Effector memory CD4-positive, alpha-beta T cell (primary cell): Measurements from ENCODE around the gene SPOCK2.

Experiments used
- DNase-seq, 3 donors: peaks; one replicate each; pipeline ENCODE4 v3.0.0-alpha.2; 2020
- H3K27ac ChIP-seq: 2 replicates; pipeline ENCODE4 v1.7.0; 2013; ENCODE audit warnings: mild to moderate bottlenecking, low read length, moderate library complexity; ENCODE audit not compliant: insufficient read depth, poor library complexity, severe bottlenecking
- H3K27me3 ChIP-seq: replicated peaks from 2 replicates; pipeline ENCODE4 v1.7.0; 2013; ENCODE audit warnings: mild to moderate bottlenecking, low read length; ENCODE audit not compliant: insufficient read depth, control insufficient read depth, poor library complexity, severe bottlenecking
- H3K36me3 ChIP-seq: 2 replicates; pipeline ENCODE4 v1.7.0; 2013; ENCODE audit warnings: mild to moderate bottlenecking, low read length, moderate library complexity; ENCODE audit not compliant: control insufficient read depth, insufficient read depth
- H3K4me1 ChIP-seq: 2 replicates; pipeline ENCODE4 v1.7.0; 2013; ENCODE audit warnings: low read length, mild to moderate bottlenecking; ENCODE audit not compliant: control insufficient read depth, insufficient read depth, poor library complexity, severe bottlenecking
- H3K4me3 ChIP-seq: 2 replicates; pipeline ENCODE4 v1.7.0; 2013; ENCODE audit warnings: low read length, low read depth, mild to moderate bottlenecking; ENCODE audit not compliant: insufficient read depth, poor library complexity, severe bottlenecking
- H3K9me3 ChIP-seq: 2 replicates; pipeline ENCODE4 v1.7.0; 2013; ENCODE audit warnings: mild to moderate bottlenecking, low read length, moderate library complexity; ENCODE audit not compliant: control insufficient read depth

The SPOCK2 gene

DNA sequence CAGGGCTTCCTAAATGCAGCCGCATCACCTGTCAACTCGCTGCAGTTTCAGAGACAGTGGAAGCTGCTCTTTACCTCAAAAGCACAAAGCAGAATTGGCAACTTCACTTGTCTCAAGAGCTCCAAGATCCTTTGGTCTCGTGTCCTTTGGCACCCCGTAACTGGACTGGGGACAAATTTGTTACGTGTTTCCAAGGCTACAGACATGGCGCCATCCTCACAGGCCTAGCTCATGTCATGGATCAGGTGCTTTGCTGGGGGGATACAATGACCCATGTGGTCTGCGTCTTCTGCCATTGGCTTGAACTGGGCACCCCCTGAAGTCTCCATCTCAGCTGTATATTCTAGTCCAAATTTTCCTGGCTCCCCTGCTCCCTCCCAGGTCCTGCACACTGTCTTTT lies 75.6 kb downstream of the SPOCK2 start:
- DNase-seq: no peak
- Histone ChIP-seq H3K36me3 (no peaks in the 10 kb centered on the region), H3K27me3 (no peaks in the 10 kb centered on the region), H3K27ac (no peak overlapping the region), H3K9me3 (no peaks in the 10 kb centered on the region), H3K4me1 (no peaks in the 10 kb centered on the region), H3K4me3 (no peak overlapping the region)

DNA sequence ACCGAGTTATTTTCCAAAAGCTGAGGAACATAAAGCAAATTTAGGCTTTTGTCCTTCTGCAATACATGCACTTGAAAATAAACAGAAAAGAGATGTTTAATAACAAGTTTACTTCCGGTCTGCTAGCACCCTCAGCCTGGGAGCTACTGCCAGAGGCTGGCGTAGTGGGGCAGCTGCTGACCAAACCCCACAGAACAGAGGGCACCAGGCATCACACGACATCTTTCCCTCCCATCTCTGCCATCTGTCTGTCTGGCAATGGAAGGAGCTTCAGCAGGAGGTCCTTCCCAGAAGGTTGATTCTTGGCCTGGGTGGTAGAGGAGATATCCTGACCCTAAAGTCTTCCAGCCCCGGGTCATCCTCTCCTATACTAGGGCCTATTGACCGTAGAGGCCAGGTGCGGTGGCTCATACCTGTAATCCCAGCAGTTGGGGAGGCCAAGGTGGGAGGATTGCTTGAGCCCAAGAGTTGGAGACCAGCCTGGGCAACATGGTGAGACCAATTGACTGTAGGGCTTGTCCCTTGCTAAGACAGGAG lies 76.3 kb downstream of the SPOCK2 start:
- Histone ChIP-seq H3K36me3 (no peaks in the 10 kb centered on the region), H3K27me3 (no peaks in the 10 kb centered on the region), H3K4me1 (no peaks in the 10 kb centered on the region), H3K4me3 (no peak overlapping the region), H3K27ac (no peak overlapping the region), H3K9me3 (no peaks in the 10 kb centered on the region)
- no peak for DNase-seq

DNA sequence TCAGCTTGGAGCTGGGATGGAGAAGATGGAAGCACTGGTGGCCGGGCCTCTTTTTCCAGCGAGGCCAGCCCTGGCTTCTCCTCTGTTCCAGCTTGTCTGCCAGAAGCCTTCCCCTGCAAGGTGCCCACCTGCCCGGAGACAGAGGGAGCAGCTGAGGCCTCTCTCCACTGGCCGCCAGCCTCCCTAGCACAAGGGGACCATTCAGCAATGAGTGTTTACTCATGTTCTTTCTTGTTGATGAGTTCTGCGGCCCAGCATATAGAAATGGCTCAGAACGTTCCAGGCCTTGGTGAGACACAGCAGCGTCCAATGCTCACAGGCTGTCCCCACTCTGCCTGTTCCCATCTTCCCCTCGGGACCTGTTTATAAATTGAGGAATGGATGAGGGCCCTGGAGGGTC lies 76.9 kb downstream of the SPOCK2 start:
- no peaks in the 10 kb centered on the region for H3K4me1 ChIP-seq
- H3K36me3 ChIP-seq: no peaks in the 10 kb centered on the region
- no peak overlapping the region for H3K27ac ChIP-seq
- H3K4me3 ChIP-seq: no peak overlapping the region
- no peaks in the 10 kb centered on the region for H3K9me3 ChIP-seq
- H3K27me3 ChIP-seq: no peaks in the 10 kb centered on the region
- DNase-seq: no peak

DNA sequence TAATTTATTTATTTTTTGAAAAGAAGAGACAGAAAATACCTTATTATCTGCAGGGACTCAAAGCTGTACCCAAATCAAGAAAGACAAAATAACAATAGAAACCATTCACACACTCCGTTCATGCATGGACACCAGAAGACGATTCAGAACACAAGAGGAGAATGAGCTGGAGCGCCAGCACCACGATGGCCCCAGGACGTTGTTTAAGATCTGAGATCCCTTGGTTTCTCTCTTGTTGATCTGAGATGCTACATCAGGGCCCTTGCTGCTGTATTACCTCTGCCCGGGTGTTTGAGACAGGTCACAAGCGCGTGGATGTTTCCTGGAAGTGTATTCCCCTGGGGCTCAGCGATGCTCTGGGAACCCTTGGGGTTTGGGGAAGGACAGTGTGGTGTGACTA lies 77.3 kb downstream of the SPOCK2 start:
- Histone ChIP-seq H3K27me3 (no peaks in the 10 kb centered on the region), H3K27ac (no peak overlapping the region), H3K9me3 (no peaks in the 10 kb centered on the region), H3K36me3 (no peaks in the 10 kb centered on the region), H3K4me1 (no peaks in the 10 kb centered on the region), H3K4me3 (no peak overlapping the region)
- no peak for DNase-seq

DNA sequence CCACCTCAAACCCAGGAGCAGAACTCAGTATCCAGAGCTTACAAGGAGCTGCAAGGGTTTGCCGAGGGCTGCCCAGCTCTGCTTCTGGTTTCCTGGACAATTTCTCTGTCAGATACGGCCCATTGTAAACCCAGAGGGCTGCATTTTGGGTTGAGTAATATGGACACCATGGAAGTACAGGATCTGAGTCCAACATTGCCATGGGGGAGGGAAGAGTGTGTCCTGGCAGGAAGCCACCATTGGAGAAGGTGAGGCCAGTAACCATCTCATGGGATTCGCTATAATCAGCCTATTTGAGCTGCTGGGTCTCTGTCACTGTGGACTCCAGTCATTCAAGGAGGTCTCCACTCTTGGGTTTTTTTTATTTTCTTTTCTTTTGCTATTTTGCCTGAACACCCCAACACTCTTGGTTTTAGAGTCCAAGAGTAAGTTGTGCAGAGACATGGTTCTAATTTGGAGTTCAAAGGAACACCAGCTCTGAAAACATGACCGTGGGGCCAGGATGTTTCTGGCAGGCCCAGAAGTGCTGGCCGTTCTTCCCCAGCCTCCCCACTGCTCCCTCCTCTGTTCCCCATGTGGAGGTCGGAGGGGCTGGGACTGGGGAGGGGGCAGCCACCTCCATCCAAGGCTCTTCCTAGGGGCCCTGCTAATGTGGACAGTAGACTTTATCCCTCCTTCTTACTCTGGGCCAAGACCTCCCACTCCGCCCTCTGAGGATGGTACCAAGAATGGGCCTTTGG lies 77.9 kb downstream of the SPOCK2 start:
- Histone ChIP-seq H3K9me3 (no peaks in the 10 kb centered on the region), H3K27ac (no peak overlapping the region), H3K4me3 (no peak overlapping the region), H3K36me3 (no peaks in the 10 kb centered on the region), H3K27me3 (no peaks in the 10 kb centered on the region), H3K4me1 (no peaks in the 10 kb centered on the region)
- no peak for DNase-seq

DNA sequence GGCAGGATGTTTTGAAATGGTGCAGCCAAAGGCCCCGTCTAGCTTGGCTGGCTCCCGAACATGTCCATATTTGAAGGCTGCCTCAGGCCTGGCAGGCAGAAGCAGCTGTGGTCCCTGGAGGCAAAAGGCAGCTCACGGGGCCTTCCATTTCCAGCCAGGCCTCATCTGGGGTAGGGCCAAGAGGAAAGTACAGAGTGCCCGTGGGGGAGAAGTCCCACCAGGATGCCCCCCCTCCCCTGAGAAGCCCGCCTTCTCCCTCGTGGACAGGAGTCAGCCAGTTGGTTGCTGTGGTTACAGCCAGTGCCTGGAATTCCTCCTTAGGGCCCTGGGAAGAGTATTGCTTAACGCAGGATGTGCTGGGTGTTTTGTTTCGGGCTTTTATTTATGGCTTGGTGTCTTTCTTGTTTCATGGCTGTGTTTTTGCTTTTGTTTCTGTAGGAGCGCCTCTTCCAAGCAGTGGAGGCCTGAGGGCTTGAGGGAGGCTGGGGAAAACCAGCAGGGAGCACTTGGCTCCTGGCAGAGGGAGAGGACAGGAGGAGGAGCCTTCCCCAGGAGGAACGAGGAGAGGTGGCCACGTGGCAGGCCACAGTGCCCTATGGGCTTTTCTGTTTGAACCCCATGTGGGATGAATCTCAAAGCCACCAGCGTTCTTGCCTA lies 78.8 kb downstream of the SPOCK2 start:
- Histone ChIP-seq H3K36me3 (no peaks in the 10 kb centered on the region), H3K4me3 (no peak overlapping the region), H3K27ac (no peak overlapping the region), H3K27me3 (no peaks in the 10 kb centered on the region), H3K4me1 (no peaks in the 10 kb centered on the region), H3K9me3 (no peaks in the 10 kb centered on the region)
- no peak for DNase-seq

DNA sequence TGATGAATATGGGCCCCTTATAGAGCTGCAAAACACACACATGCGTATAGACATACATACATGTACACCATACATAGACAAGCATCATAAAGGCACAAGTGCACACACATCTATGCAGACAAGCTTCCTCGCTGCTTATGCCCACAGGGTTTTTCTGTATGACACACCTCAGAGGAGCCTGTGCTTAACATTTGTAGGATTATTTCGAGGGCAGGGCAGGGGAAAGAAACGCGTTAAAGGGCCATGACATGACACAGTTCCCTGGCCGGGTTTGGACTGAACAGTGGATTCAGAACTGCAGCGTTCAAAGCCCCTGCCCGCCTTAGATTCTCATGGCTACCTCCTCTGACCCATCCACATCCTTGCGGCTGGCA lies 79.3 kb downstream of the SPOCK2 start:
- Histone ChIP-seq H3K27me3 (no peaks in the 10 kb centered on the region), H3K27ac (no peak overlapping the region), H3K36me3 (no peaks in the 10 kb centered on the region), H3K4me1 (no peaks in the 10 kb centered on the region), H3K4me3 (no peak overlapping the region), H3K9me3 (no peaks in the 10 kb centered on the region)
- DNase-seq: no peak
